GM19099 (cell line): ENCODE measurements around the gene CEP78.

Experiments used
- POLR2A ChIP-seq: IDR thresholded peaks from 3 replicates; pipeline ENCODE4 v1.6.1; 2011; ENCODE audit warnings: low read depth; ENCODE audit not compliant: insufficient read length; ENCODE audit errors: extremely low read depth

The CEP78 gene

GRCh38 chr9:78314953-78315870 is 79.3 kb downstream of the CEP78 start:
- TF ChIP-seq POLR2A, result no peak

- TF ChIP-seq POLR2A, result no peak
Observed at GRCh38 chr9:78316166-78316892, 80.5 kb downstream of the CEP78 start.

GRCh38 chr9:78319197-78320029 is 83.5 kb downstream of the CEP78 start:
- TF ChIP-seq POLR2A, result no peak

- no peak for TF ChIP-seq POLR2A
Observed at GRCh38 chr9:78320030-78320693, 84.3 kb downstream of the CEP78 start.

GRCh38 chr9:78320875-78321496 is 85.1 kb downstream of the CEP78 start:
- TF ChIP-seq POLR2A, result no peak

GRCh38 chr9:78321505-78321904 is 85.6 kb downstream of the CEP78 start:
- no peak for TF ChIP-seq POLR2A

- no peak for TF ChIP-seq POLR2A
Observed at GRCh38 chr9:78324068-78324650, 88.3 kb downstream of the CEP78 start.

- no peak for TF ChIP-seq POLR2A
Observed at GRCh38 chr9:78324682-78325081, 88.8 kb downstream of the CEP78 start.

GRCh38 chr9:78325343-78325742 is 89.5 kb downstream of the CEP78 start:
- TF ChIP-seq POLR2A, result no peak

GRCh38 chr9:78325846-78326360 is 90.0 kb downstream of the CEP78 start:
- no peak for TF ChIP-seq POLR2A

GRCh38 chr9:78326564-78326963 is 90.7 kb downstream of the CEP78 start:
- TF ChIP-seq POLR2A, result no peak
